HG03378 (cell line): ENCODE measurements around the gene CSKMT.

Experiments used
- ATAC-seq: cut with Tn5 transposase; IDR thresholded peaks from one replicate; pipeline ENCODE4 v1.9.1; 2021; ENCODE audit warnings: mild to moderate bottlenecking, moderate library complexity; ENCODE audit not compliant: unreplicated experiment

The CSKMT gene

DNA sequence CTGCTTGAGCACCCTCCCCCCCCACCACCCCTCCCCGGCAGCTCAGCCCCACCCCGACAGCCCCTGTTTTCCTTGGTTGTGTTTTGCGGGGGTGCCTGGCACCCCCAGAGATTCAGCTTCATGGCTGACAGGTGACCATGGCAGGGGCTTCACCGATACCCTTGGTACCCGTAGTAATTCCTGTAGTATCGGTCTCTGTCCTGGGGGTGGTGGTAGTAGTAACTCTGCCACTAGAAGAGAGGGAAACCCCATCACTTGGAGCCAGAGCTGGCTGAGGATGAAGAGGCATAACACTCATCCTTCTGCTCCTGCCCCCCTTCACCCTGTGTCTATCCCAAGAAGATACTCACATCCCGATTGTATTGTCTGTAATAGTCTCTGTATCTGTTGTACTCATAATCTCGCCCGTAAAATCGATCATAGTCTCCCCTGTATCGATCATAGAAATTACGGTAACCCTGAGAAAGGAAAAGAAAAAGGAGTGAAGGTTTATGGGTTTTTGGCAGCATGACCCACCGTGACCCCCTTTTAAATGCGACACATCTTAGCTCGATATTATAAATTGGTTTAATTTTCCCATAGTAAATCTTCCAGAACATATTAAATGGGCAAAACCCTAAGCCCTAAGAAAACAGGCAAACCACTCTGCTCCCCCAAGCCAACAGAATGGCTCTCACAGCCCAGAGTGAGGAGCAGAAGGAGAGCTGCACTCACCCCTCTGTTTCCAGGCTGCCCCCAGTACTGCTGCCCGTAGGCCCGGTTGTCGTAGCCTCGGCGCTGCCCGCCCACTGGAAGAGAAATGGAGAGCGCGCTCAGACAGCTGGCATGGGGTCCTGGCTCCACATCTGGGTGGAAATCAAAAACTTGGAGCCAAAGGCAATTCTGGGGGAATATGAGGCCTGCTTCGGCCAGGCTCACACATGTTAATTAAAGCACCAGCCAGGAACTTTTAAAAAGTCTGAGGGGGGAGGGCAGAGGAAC lies 50.3 kb downstream of the CSKMT start:
- ATAC-seq: no peak

DNA sequence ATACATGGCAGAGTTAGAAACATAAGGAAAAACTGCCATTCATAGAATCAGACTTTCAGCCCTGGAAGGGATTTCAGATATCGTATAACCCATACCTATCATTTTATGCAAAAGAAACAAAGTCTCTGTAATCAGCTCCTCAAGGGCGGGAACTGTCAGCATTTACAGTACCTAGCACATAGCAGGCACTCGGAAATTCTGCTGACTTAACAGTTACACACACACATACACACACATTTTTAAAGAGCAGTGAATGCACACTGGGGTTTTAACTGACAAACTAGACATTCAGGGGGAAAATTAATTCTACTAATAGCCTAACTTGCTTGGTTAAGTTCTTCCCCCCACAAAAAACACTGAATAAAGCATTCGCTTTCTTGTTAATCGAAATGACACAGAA lies 51.1 kb downstream of the CSKMT start:
- ATAC-seq: no peak

DNA sequence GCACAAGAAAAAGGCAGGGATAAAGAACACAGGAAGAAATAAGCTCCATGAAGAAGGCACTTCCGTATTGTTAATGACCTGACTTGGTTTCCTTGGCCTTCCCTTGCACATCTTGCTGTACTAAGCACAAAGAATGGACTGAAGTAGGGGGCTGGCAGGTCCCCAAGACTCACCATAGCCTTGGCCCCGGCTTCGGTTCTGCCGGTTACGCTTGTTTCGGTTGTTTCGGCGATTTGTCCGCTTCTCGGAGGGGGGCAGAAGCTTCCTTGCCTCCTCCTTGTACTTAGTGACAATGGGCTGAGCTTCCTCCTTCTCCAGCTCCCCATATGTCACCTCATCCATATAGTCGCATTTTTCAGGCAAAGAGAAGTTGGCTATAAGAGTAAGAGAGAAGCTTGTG lies 51.7 kb downstream of the CSKMT start:
- ATAC-seq: no peak
